WTC11 (cell line): ENCODE data around the gene GPC4. TPM values are rescaled to one million over a fixed set of nuclear protein-coding genes. Genes with fewer than 3 reads are reported as not detected.

Source experiments
- ATAC-seq: fragments of 200-7000 bp; cut with Tn5 transposase; 2 replicates; pipeline ENCODE4 v1.10.0; 2021; ENCODE audit warnings: mild to moderate bottlenecking, moderate library complexity
- CTCF ChIA-PET: fragments of 300-600 bp; sonication (Branson Sonifier 250); formaldehyde crosslinking; loops from one replicate; lab custom pipeline; 2021; ENCODE audit warnings: antibody characterized with exemption; lab: Charles Lee
- POLR2A ChIA-PET: fragments of 350-600 bp; sonication (Branson Sonifier 250); formaldehyde crosslinking; loops from one replicate; lab custom pipeline; 2021; ENCODE audit warnings: antibody characterized with exemption; lab: Charles Lee
- DNase-seq: peaks from one replicate; pipeline ENCODE4 v3.0.0; 2021; ENCODE audit warnings: low spot score
- H3K27ac Mint-ChIP-seq: 2 replicates; pipeline ENCODE4 v1.8.0; 2021; ENCODE audit warnings: mixed read lengths
- H3K27me3 Mint-ChIP-seq: 2 replicates; pipeline ENCODE4 v1.8.0; 2021; ENCODE audit warnings: low read depth, mild to moderate bottlenecking, moderate library complexity, mixed read lengths
- H3K36me3 Mint-ChIP-seq: 2 replicates; pipeline ENCODE4 v1.8.0; 2021; ENCODE audit warnings: mixed read lengths
- H3K4me1 Mint-ChIP-seq: 2 replicates; pipeline ENCODE4 v1.8.0; 2022; ENCODE audit warnings: mixed read lengths
- H3K4me3 Mint-ChIP-seq: 2 replicates; pipeline ENCODE4 v1.8.0; 2021; ENCODE audit warnings: mild to moderate bottlenecking, moderate library complexity, mixed read lengths
- H3K9me3 Mint-ChIP-seq: 2 replicates; pipeline ENCODE4 v1.8.0; 2021; ENCODE audit warnings: mixed read lengths
- CREB1 ChIP-seq: sonication (generic); formaldehyde crosslinking; IDR thresholded peaks from 2 replicates; pipeline ENCODE4 v1.8.0; 2023; ENCODE audit warnings: mild to moderate bottlenecking, missing genetic modification reagents
- CTCF ChIP-seq: fragments of 200-600 bp; IDR thresholded peaks from 2 replicates; pipeline ENCODE4 v1.8.0; 2022; ENCODE audit warnings: antibody characterized with exemption
- E2F1 ChIP-seq: sonication (generic); formaldehyde crosslinking; IDR thresholded peaks from 2 replicates; pipeline ENCODE4 v1.8.0; 2022; ENCODE audit warnings: mild to moderate bottlenecking, missing genetic modification reagents
- E2F5 ChIP-seq: sonication (generic); formaldehyde crosslinking; IDR thresholded peaks from 2 replicates; pipeline ENCODE4 v1.8.1; 2022; ENCODE audit warnings: mild to moderate bottlenecking, moderate library complexity, missing genetic modification reagents
- ESRRA ChIP-seq: sonication (generic); formaldehyde crosslinking; IDR thresholded peaks from 2 replicates; pipeline ENCODE4 v1.8.1; 2022; ENCODE audit warnings: mild to moderate bottlenecking, missing genetic modification reagents, borderline replicate concordance
- FOXK1 ChIP-seq: sonication (generic); formaldehyde crosslinking; IDR thresholded peaks from 2 replicates; pipeline ENCODE4 v1.8.0; 2022; ENCODE audit warnings: mild to moderate bottlenecking, moderate library complexity, missing genetic modification reagents
- GABPB1 ChIP-seq: sonication (generic); formaldehyde crosslinking; IDR thresholded peaks from 2 replicates; pipeline ENCODE4 v1.8.1; 2023; ENCODE audit warnings: mild to moderate bottlenecking, missing genetic modification reagents
- MAX ChIP-seq: sonication (generic); formaldehyde crosslinking; IDR thresholded peaks from 2 replicates; pipeline ENCODE4 v1.8.0; 2022; ENCODE audit warnings: mild to moderate bottlenecking, missing genetic modification reagents
- MXD4 ChIP-seq: fragments of 250-450 bp; sonication (Bioruptor Pico); IDR thresholded peaks from 2 replicates; pipeline ENCODE4 v1.8.0; 2021; ENCODE audit warnings: mild to moderate bottlenecking, moderate library complexity, borderline replicate concordance
- NFATC4 ChIP-seq: fragments of 250-450 bp; sonication (Bioruptor Pico); IDR thresholded peaks from 2 replicates; pipeline ENCODE4 v1.9.0; 2021; ENCODE audit warnings: mild to moderate bottlenecking
- NFYB ChIP-seq: sonication (generic); formaldehyde crosslinking; conservative IDR thresholded peaks from 2 replicates; pipeline ENCODE4 v1.8.0; 2022; ENCODE audit warnings: low read depth, missing genetic modification reagents
- PREB ChIP-seq: sonication (generic); formaldehyde crosslinking; IDR thresholded peaks from 2 replicates; pipeline ENCODE4 v1.8.1; 2022; ENCODE audit warnings: mild to moderate bottlenecking, missing genetic modification reagents, moderate library complexity, borderline replicate concordance
- PRRX2 ChIP-seq: fragments of 250-450 bp; sonication (Bioruptor Pico); IDR thresholded peaks from 2 replicates; pipeline ENCODE4 v1.8.0; 2021; ENCODE audit warnings: mild to moderate bottlenecking
- RORB ChIP-seq: fragments of 250-450 bp; sonication (Bioruptor Pico); IDR thresholded peaks from 2 replicates; pipeline ENCODE4 v1.9.0; 2021; ENCODE audit warnings: mild to moderate bottlenecking
- STAT6 ChIP-seq: sonication (generic); formaldehyde crosslinking; conservative IDR thresholded peaks from 2 replicates; pipeline ENCODE4 v1.8.1; 2023; ENCODE audit warnings: mild to moderate bottlenecking, low read depth, missing genetic modification reagents, moderate library complexity
- TEAD1 ChIP-seq: sonication (generic); formaldehyde crosslinking; IDR thresholded peaks from 2 replicates; pipeline ENCODE4 v1.8.0; 2022; ENCODE audit warnings: mild to moderate bottlenecking, missing genetic modification reagents
- TP53 ChIP-seq: sonication (generic); formaldehyde crosslinking; IDR thresholded peaks from 2 replicates; pipeline ENCODE4 v1.8.1; 2023; ENCODE audit warnings: mild to moderate bottlenecking, missing genetic modification reagents
- USF1 ChIP-seq: sonication (generic); formaldehyde crosslinking; IDR thresholded peaks from 2 replicates; pipeline ENCODE4 v1.8.0; 2022; ENCODE audit warnings: mild to moderate bottlenecking, missing genetic modification reagents
- ZBTB43 ChIP-seq: sonication (generic); formaldehyde crosslinking; IDR thresholded peaks from 2 replicates; pipeline ENCODE4 v1.8.1; 2023; ENCODE audit warnings: mild to moderate bottlenecking, missing genetic modification reagents
- ZNF138 ChIP-seq: sonication (generic); formaldehyde crosslinking; conservative IDR thresholded peaks from 2 replicates; pipeline ENCODE4 v1.8.1; 2022; ENCODE audit warnings: mild to moderate bottlenecking, moderate library complexity, missing genetic modification reagents
- ZNF232 ChIP-seq: sonication (generic); formaldehyde crosslinking; IDR thresholded peaks from 2 replicates; pipeline ENCODE4 v1.8.0; 2022; ENCODE audit warnings: mild to moderate bottlenecking, missing genetic modification reagents
- ZNF317 ChIP-seq: sonication (generic); formaldehyde crosslinking; IDR thresholded peaks from 2 replicates; pipeline ENCODE4 v1.8.1; 2023; ENCODE audit warnings: low read depth, mild to moderate bottlenecking, moderate library complexity, missing genetic modification reagents, borderline replicate concordance
- ZNF532 ChIP-seq: fragments of 250-450 bp; sonication (Bioruptor Pico); IDR thresholded peaks from 2 replicates; pipeline ENCODE4 v1.9.0; 2021; ENCODE audit warnings: mild to moderate bottlenecking, borderline replicate concordance
- total RNA-seq: library from RNA; stranded (reverse); gene quantifications from 3 replicates; pipeline ENCODE4 v1.2.3, GENCODE V29; 2021

Gene GPC4
- total RNA-seq, 1 experiment from 2014 or later = 144 TPM

GRCh38 chrX:133306316-133306715 is 109.0 kb downstream of the GPC4 start:
- no peak overlapping the region for H3K27ac Mint-ChIP-seq
- H3K36me3 Mint-ChIP-seq = peaks cover 35% of the 10 kb centered on the region
- no peak overlapping the region for H3K4me3 Mint-ChIP-seq
- DNase-seq = no peak
- no peaks in the 10 kb centered on the region; the same call in 1 of the 2 replicates for H3K4me1 Mint-ChIP-seq
- CTCF ChIA-PET = interaction anchor here (1.0 kb wide), 1 partner anchor 91 kb away, joined by 3 read pairs; no protein-coding TSS in a partner anchor
- H3K9me3 Mint-ChIP-seq = no peaks in the 10 kb centered on the region
- no peak for ATAC-seq
- no peak for TF ChIP-seq ZNF532 (CRISPR knock-in tag)
- no peak for TF ChIP-seq CTCF
- no peak for TF ChIP-seq RORB
- no peak for TF ChIP-seq GABPB1
- TF ChIP-seq PREB = no peak
- TF ChIP-seq ZBTB43 (CRISPR knock-in tag) = no peak
- TF ChIP-seq STAT6 = no peak
- TF ChIP-seq TP53 (CRISPR knock-in tag) = no peak
- TF ChIP-seq PRRX2 = no peak
- no peak for TF ChIP-seq CREB1 (CRISPR knock-in tag)
- no peak for TF ChIP-seq MAX (CRISPR knock-in tag)
- no peak for TF ChIP-seq FOXK1 (CRISPR knock-in tag)
- no peak for TF ChIP-seq MXD4 (CRISPR knock-in tag)
- POLR2A ChIA-PET = no interaction called here
- no peaks in the 10 kb centered on the region for H3K27me3 Mint-ChIP-seq

- H3K4me1 Mint-ChIP-seq = peaks cover 3% of the 10 kb centered on the region
- no peaks in the 10 kb centered on the region for H3K9me3 Mint-ChIP-seq
- H3K4me3 Mint-ChIP-seq = no peak overlapping the region
- POLR2A ChIA-PET = no interaction called here
- CTCF ChIA-PET = no interaction called here
- DNase-seq = no peak
- no peak for ATAC-seq
- peaks cover 35% of the 10 kb centered on the region for H3K36me3 Mint-ChIP-seq
- no peaks in the 10 kb centered on the region for H3K27me3 Mint-ChIP-seq
- no peak overlapping the region for H3K27ac Mint-ChIP-seq
- TF ChIP-seq TEAD1 (CRISPR knock-in tag) (no peak), NFYB (CRISPR knock-in tag) (no peak), ZNF138 (CRISPR knock-in tag) (no peak), ZNF232 (CRISPR knock-in tag) (no peak), USF1 (CRISPR knock-in tag) (no peak), NFATC4 (CRISPR knock-in tag) (no peak), E2F1 (CRISPR knock-in tag) (no peak), ESRRA (CRISPR knock-in tag) (no peak), E2F5 (no peak), ZNF317 (CRISPR knock-in tag) (no peak)
Observed at GRCh38 chrX:133305348-133305747, 109.9 kb downstream of the GPC4 start.
